K562 (cell line): ENCODE measurements around the gene MYLK4. TPM values are rescaled to one million over a fixed set of nuclear protein-coding genes. Genes with fewer than 3 reads are reported as not detected.
A peak's percentile ranks its signal among the peaks of the same experiment; 100 is the strongest.

ENCODE experiments used
- CCNT2 ChIP-seq: IDR thresholded peaks from 2 replicates; pipeline ENCODE4 v1.6.1; 2011; ENCODE audit warnings: borderline replicate concordance, low read depth, mild to moderate bottlenecking, moderate library complexity, mixed read lengths, low read length; ENCODE audit not compliant: insufficient read length; ENCODE audit errors: extremely low read depth
- CEBPB ChIP-seq: fragments of 450-650 bp; IDR thresholded peaks from 2 replicates; pipeline ENCODE4 v1.6.1; 2016; ENCODE audit warnings: missing genetic modification characterization, missing compliant biosample characterization
- ELF1 ChIP-seq: fragments of 200-800 bp; sonication (Bioruptor generic); IDR thresholded peaks from 2 replicates; pipeline ENCODE4 v1.6.1; 2016; ENCODE audit warnings: missing genetic modification characterization, missing compliant biosample characterization
- EP300 ChIP-seq: IDR thresholded peaks from 2 replicates; pipeline ENCODE4 v1.6.1; 2012; ENCODE audit warnings: low read length, improper control_type of control experiment
- FOXA1 ChIP-seq: fragments of 450-650 bp; IDR thresholded peaks from 2 replicates; pipeline ENCODE4 v1.6.1; 2016; ENCODE audit warnings: mild to moderate bottlenecking, borderline replicate concordance
- GATAD2A ChIP-seq: fragments of 450-650 bp; IDR thresholded peaks from 2 replicates; pipeline ENCODE4 v1.6.1; 2017
- KLF13 ChIP-seq: fragments of 450-650 bp; IDR thresholded peaks from 2 replicates; pipeline ENCODE4 v1.6.1; 2016; ENCODE audit warnings: missing genetic modification characterization, low read depth, mild to moderate bottlenecking, missing compliant biosample characterization, moderate library complexity, borderline replicate concordance
- MXI1 ChIP-seq: IDR thresholded peaks from 2 replicates; pipeline ENCODE4 v1.6.1; 2011; ENCODE audit warnings: low read depth, mild to moderate bottlenecking, improper control_type of control experiment, low read length
- NR2C2 ChIP-seq, 2 experiments: fragments of 200-800 bp in 1 of 2; sonication (Bioruptor generic) in 1 of 2; sonication (generic) in 1 of 2; formaldehyde crosslinking in 1 of 2; IDR thresholded peaks; 2 replicates each; pipeline versions ENCODE4 v1.6.1 to v1.8.0; 2016 to 2022; ENCODE audit warnings: mild to moderate bottlenecking in 1 of 2, missing compliant biosample characterization in 1 of 2, missing genetic modification characterization in 1 of 2, missing genetic modification reagents in 1 of 2
- PHTF2 ChIP-seq: fragments of 250-450 bp; sonication (Bioruptor Pico); IDR thresholded peaks from 2 replicates; pipeline ENCODE4 v1.5.0; 2021; ENCODE audit warnings: mild to moderate bottlenecking
- PPARD ChIP-seq: fragments of 250-450 bp; sonication (Bioruptor Pico); IDR thresholded peaks from 2 replicates; pipeline ENCODE4 v1.8.0; 2022; ENCODE audit warnings: inconsistent platforms, mild to moderate bottlenecking, moderate library complexity
- SOX6 ChIP-seq: fragments of 450-650 bp; IDR thresholded peaks from 2 replicates; pipeline ENCODE4 v1.6.1; 2014; ENCODE audit warnings: mild to moderate bottlenecking
- SREBF2 ChIP-seq: sonication (generic); formaldehyde crosslinking; IDR thresholded peaks from 2 replicates; pipeline ENCODE4 v1.4.0; 2020; ENCODE audit warnings: mild to moderate bottlenecking, missing genetic modification reagents
- TAF15 ChIP-seq: fragments of 200-400 bp; formaldehyde crosslinking; IDR thresholded peaks from 2 replicates; pipeline ENCODE4 v1.6.1; 2017; ENCODE audit warnings: mild to moderate bottlenecking, low read depth, low read length, moderate library complexity
- VEZF1 ChIP-seq: fragments of 200-800 bp; sonication (Bioruptor generic); IDR thresholded peaks from 2 replicates; pipeline ENCODE4 v1.6.1; 2017; ENCODE audit warnings: missing genetic modification characterization, missing compliant biosample characterization
- WHSC1 ChIP-seq: IDR thresholded peaks from one replicate; pipeline ENCODE4 v1.6.1; 2012; ENCODE audit warnings: low read length, control low read depth, inconsistent platforms
- ZFX ChIP-seq: sonication (generic); formaldehyde crosslinking; IDR thresholded peaks from 2 replicates; pipeline ENCODE4 v1.8.0; 2022; ENCODE audit warnings: mild to moderate bottlenecking, missing genetic modification reagents, moderate library complexity
- polyA plus RNA-seq, 8 experiments: library from polyadenylated mRNA; depleted of rRNA in 4 of 8; stranded (reverse) in 5 of 8; unstranded in 3 of 8; fragments of >200 nt; fragmentation: Nextera tagmentation in 2 of 8; fragmentation: Illumina TruSeq in 1 of 8; extraction: Ambion mirVana in 2 of 8; extraction: Trizol in 1 of 8; gene quantifications; 2 replicates each; pipeline versions ENCODE4 v1.2.1 to v1.2.3, GENCODE V29; 2011 to 2014; ENCODE audit warnings: inconsistent platforms in 1 of 8, missing spikeins in 1 of 8
- total RNA-seq, 7 experiments: library from RNA; depleted of rRNA in 6 of 7; stranded (reverse); fragments of >200 nt in 6 of 7; fragmentation: Illumina TruSeq in 2 of 7; extraction: Trizol in 2 of 7; gene quantifications; 2 replicates each; pipeline versions ENCODE4 v1.2.1 to v1.2.3, GENCODE V29; 2011 to 2021; ENCODE audit warnings: low replicate concordance in 1 of 7
- TF ChIP-seq, protein P1 (sequence below): sonication (generic); formaldehyde crosslinking; IDR thresholded peaks from 2 replicates; pipeline ENCODE4 v1.8.1; 2023; ENCODE audit warnings: missing genetic modification reagents, mild to moderate bottlenecking, borderline replicate concordance

Gene MYLK4
- total and polyA plus RNA-seq, 9 of the 15 experiments (the other 6 are each of a cell fraction or from before 2014, with no cell fraction given): 0.01 to 0.15 (median 0.06) TPM

GRCh38 chr6:2684103-2684749 is 66.5 kb downstream of the MYLK4 start (continued):
- TF ChIP-seq PPARD (CRISPR knock-in tag): no peak
- TF ChIP-seq CEBPB (tag): 0 out of 2 replicates have a peak, but pooled peaks have one; percentile 14
- TF ChIP-seq FOXA1: no peak
- no peak for TF ChIP-seq TAF15
- no peak for TF ChIP-seq MXI1
- no peak for TF ChIP-seq ELF1
- TF ChIP-seq KLF13 (tag): no peak
- no peak for TF ChIP-seq ZFX (CRISPR knock-in tag)
- TF ChIP-seq CCNT2: no peak
- no peak for TF ChIP-seq WHSC1
- TF ChIP-seq NR2C2 (CRISPR knock-in tag; IDR thresholded peaks at IDR 0.05): no peak
- peak; percentile 54; the same call in 1 of the 2 replicates for TF ChIP-seq NR2C2 (tag; IDR thresholded peaks at IDR 0.05)
- TF ChIP-seq VEZF1 (CRISPR knock-in tag): peak; percentile 36; the same call in 1 of the 2 replicates
- peak; percentile 42; the same call in 1 of the 2 replicates for TF ChIP-seq EP300
- no peak for TF ChIP-seq GATAD2A
- peak; percentile 92 for TF ChIP-seq SOX6
- no peak for TF ChIP-seq PHTF2 (CRISPR knock-in tag)
- no peak for TF ChIP-seq SREBF2 (CRISPR knock-in tag)
- TF ChIP-seq, protein P1, sequence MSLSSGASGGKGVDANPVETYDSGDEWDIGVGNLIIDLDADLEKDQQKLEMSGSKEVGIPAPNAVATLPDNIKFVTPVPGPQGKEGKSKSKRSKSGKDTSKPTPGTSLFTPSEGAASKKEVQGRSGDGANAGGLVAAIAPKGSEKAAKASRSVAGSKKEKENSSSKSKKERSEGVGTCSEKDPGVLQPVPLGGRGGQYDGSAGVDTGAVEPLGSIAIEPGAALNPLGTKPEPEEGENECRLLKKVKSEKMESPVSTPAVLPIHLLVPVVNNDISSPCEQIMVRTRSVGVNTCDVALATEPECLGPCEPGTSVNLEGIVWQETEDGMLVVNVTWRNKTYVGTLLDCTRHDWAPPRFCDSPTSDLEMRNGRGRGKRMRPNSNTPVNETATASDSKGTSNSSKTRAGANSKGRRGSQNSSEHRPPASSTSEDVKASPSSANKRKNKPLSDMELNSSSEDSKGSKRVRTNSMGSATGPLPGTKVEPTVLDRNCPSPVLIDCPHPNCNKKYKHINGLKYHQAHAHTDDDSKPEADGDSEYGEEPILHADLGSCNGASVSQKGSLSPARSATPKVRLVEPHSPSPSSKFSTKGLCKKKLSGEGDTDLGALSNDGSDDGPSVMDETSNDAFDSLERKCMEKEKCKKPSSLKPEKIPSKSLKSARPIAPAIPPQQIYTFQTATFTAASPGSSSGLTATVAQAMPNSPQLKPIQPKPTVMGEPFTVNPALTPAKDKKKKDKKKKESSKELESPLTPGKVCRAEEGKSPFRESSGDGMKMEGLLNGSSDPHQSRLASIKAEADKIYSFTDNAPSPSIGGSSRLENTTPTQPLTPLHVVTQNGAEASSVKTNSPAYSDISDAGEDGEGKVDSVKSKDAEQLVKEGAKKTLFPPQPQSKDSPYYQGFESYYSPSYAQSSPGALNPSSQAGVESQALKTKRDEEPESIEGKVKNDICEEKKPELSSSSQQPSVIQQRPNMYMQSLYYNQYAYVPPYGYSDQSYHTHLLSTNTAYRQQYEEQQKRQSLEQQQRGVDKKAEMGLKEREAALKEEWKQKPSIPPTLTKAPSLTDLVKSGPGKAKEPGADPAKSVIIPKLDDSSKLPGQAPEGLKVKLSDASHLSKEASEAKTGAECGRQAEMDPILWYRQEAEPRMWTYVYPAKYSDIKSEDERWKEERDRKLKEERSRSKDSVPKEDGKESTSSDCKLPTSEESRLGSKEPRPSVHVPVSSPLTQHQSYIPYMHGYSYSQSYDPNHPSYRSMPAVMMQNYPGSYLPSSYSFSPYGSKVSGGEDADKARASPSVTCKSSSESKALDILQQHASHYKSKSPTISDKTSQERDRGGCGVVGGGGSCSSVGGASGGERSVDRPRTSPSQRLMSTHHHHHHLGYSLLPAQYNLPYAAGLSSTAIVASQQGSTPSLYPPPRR (CRISPR knock-in tag): no peak
